GM18951 (cell line): Measurements from ENCODE around the gene MYLIP.

Experiments
- POLR2A ChIP-seq: IDR thresholded peaks from 4 replicates; pipeline ENCODE4 v1.6.1; 2011; ENCODE audit warnings: mild to moderate bottlenecking; ENCODE audit not compliant: insufficient read length, insufficient read depth; ENCODE audit errors: extremely low read depth
- in situ Hi-C: fragments of 300-500 bp; cut with MboI; formaldehyde crosslinking; loops from one replicate; pipeline ENCODE4 v1.12.0; 2022; ENCODE audit warnings: low sequenced_read_pairs, mixed read lengths, inconsistent platforms; ENCODE audit not compliant: unreplicated experiment

The MYLIP gene

DNA sequence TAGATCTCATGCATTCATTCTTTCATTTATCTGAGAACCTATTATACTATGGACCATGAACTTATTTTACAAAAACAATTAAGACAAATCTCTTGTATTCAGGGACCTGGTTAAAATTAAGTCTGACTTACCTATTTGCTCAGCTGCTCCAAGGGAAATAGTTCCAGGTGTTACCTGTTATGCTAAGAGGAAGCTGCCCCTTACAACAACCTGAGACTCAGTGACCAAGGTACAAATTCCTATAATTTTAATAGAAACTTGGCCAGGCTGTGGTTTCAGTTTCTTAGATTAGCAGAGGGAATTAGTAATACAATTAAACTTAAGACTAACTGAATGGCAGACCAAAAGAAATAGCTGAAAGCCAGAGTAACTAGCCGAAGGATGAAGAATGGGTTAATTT, 61.3 kb downstream of the MYLIP start:
- no peak for TF ChIP-seq POLR2A
- in situ Hi-C loops: loop anchor here (25.0 kb wide), 1 partner anchor 678 kb away; no protein-coding TSS in a partner anchor

GRCh38 chr6:16196260-16196983, 67.5 kb downstream of the MYLIP start:
- in situ Hi-C loops: loop anchor here (25.0 kb wide), 1 partner anchor 684 kb away; no protein-coding TSS in a partner anchor
- no peak for TF ChIP-seq POLR2A

DNA sequence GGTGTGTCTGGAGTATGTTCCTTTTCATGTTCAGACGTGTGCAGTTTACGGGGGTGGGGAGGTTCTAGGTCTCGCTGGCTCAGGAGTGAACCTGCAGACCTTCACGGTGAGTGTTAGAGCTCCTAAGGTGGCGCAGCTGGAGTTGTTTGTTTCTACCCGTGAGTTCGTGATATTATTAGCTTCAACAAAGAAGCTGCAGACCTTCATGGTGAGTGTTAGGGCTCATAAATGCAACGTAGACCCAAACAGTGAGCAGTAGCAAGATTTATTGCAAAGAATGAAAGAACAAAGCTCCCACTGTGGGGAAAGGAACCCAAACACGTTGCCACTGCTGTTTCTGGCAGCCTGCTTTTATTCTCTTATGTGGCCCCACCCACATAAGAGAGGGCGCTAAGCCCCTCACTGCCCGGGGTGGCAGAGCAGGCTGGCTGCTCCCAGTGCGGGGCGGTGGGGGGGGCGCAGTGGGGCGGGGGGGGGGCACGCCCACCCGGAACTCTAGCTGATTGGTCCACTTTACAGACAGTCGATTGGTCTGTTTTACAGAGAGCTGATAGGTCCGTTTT, 68.2 kb downstream of the MYLIP start:
- in situ Hi-C loops: loop anchor here (25.0 kb wide), 1 partner anchor 685 kb away; no protein-coding TSS in a partner anchor
- no peak for TF ChIP-seq POLR2A
